ENCODE data around the gene ADAMTS5. TPM values are rescaled to one million over a fixed set of nuclear protein-coding genes. Genes with fewer than 3 reads are reported as not detected.

Gene ADAMTS5
- total and polyA plus RNA-seq, 2 donors (not counting 3 experiments of a cell fraction or from before 2014, with no cell fraction given) = not detected

DNA sequence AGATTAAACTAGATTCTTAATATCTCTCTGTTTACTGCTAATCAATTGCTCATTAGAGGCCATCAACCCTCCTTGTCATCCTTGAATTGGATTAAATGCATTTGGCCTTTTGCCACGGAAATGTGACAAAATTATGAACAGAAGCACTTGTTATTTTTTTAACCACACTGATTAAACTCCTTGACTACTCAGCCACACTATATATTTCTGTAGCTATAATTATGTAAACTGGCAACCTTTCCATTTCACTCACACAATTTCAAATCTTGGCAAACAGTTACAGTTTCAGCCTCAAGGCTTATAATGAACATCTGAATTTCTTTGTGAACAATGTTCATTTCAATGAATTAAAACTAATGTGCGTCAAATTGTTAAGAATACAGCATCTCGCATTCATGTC lies 10.1 kb downstream of the ADAMTS5 start:
- H3K27me3 ChIP-seq (ENCODE audit: control insufficient read depth in 2 of 2, insufficient read depth in 2 of 2, low read length in 2 of 2) = no peaks in the 10 kb centered on the region
- no TSS peak for BruUV-seq (replicated peaks)
- no peaks in the 10 kb centered on the region for H3K79me2 ChIP-seq (ENCODE audit: control insufficient read depth, insufficient read depth, low read length)
- H2AFZ ChIP-seq (ENCODE audit: low read depth, low read length) = no peak overlapping the region
- H3K9ac ChIP-seq (replicated peaks; ENCODE audit: extremely low read depth, insufficient read depth, low read length) = no peak overlapping the region
- CTCF ChIA-PET = interaction anchor here (0.9 kb wide), 1 partner anchor 10 kb away, joined by 3 read pairs; no protein-coding TSS in a partner anchor
- intact Hi-C loops (cut with micrococcal nuclease) (no loop called here), dilution Hi-C loops (cut with MboI; ENCODE audit: extremely low pct_ligation_motif_present, low sequenced_read_pairs) (no loop called here)
- H3K36me3 ChIP-seq (ENCODE audit: control insufficient read depth in 2 of 2, extremely low read depth in 1 of 2, insufficient read depth in 2 of 2, low read length in 2 of 2) = no peaks in the 10 kb centered on the region
- H3K4me3 ChIP-seq (replicated peaks in 1 of 3; ENCODE audit: insufficient read depth in 1 of 3, low read depth in 1 of 3, low read length in 3 of 3) = no peak overlapping the region
- H3K27ac ChIP-seq (ENCODE audit: insufficient read depth, low read depth, low read length) = no peak overlapping the region
- POLR2A ChIA-PET = no interaction called here
- no peaks in the 10 kb centered on the region for H3K9me3 ChIP-seq (replicated peaks; ENCODE audit: control insufficient read depth, insufficient read depth, low read length)
- FAIRE-seq (no peak), DNase-seq (ENCODE audit: low read depth, low spot score) (no peak)
- no peak overlapping the region for H3K4me2 ChIP-seq (ENCODE audit: insufficient read depth, low read length)
- H4K20me1 ChIP-seq (replicated peaks; ENCODE audit: control insufficient read depth, extremely low read depth, insufficient read depth, low read length) = no peaks in the 10 kb centered on the region
- no peaks in the 10 kb centered on the region for H3K4me1 ChIP-seq (ENCODE audit: control insufficient read depth, extremely low read depth, insufficient read depth, low read length)
- H3K9me1 ChIP-seq (replicated peaks; ENCODE audit: control insufficient read depth, extremely low read depth, insufficient read depth, low read length) = no peaks in the 10 kb centered on the region
- TF ChIP-seq, protein P1, sequence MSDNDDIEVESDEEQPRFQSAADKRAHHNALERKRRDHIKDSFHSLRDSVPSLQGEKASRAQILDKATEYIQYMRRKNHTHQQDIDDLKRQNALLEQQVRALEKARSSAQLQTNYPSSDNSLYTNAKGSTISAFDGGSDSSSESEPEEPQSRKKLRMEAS (IDR thresholded peaks at IDR 0.05; ENCODE audit: insufficient read depth, insufficient read length) = no peak
- no peak for TF ChIP-seq GATA2 (IDR thresholded peaks at IDR 0.05; ENCODE audit: insufficient read depth, insufficient read length, low read depth, low read length)
- TF ChIP-seq MYC (IDR thresholded peaks at IDR 0.05; ENCODE audit: low read depth, low read length) = no peak
- TF ChIP-seq POLR2A (IDR thresholded peaks at IDR 0.05; ENCODE audit: low read depth, low read length) = no peak
- no peak for TF ChIP-seq JUN (IDR thresholded peaks at IDR 0.05; ENCODE audit: borderline replicate concordance, insufficient read depth, insufficient read length, low read depth)
- no peak for TF ChIP-seq EZH2 (IDR thresholded peaks at IDR 0.05; ENCODE audit: borderline replicate concordance, low read depth, low read length, severe bottlenecking)
- no peak for TF ChIP-seq CTCF (IDR thresholded peaks at IDR 0.05; ENCODE audit: extremely low read depth in 1 of 2, insufficient read depth in 1 of 2, low read depth in 1 of 2, low read length in 2 of 2)
- TF ChIP-seq POLR2AphosphoS5 (IDR thresholded peaks at IDR 0.05; ENCODE audit: insufficient read depth, low read depth, low read length) = no peak
- TF ChIP-seq FOS (IDR thresholded peaks at IDR 0.05; ENCODE audit: borderline replicate concordance, insufficient read depth, low read length) = no peak
